GM21723 (cell line): ENCODE results near the gene KIF18A.
A peak's percentile ranks its signal among the peaks of the same experiment; 100 is the strongest.
"Not testable (repeated sequence)": the region's sequence is repeated elsewhere in the genome, so short reads cannot be mapped to it uniquely, and the experiment has no call there.

Source experiments
- ATAC-seq: cut with Tn5 transposase; IDR thresholded peaks from one replicate; pipeline ENCODE4 v1.9.1; 2021; ENCODE audit warnings: mild to moderate bottlenecking, moderate library complexity; ENCODE audit not compliant: unreplicated experiment

The KIF18A gene

GRCh38 chr11:28107750-28108618 is at the start of gene KIF18A, which contains the start of gene METTL15:
KIF18A (minus strand) TSS chr11:28108156; CDS start chr11:28097947, 10,209 bp downstream.
METTL15 (plus strand) TSS chr11:28108388; CDS start chr11:28113335, 4,947 bp downstream.
- peak; percentile 93 for ATAC-seq

- ATAC-seq: no peak
Observed at GRCh38 chr11:28153586-28153985, 45.6 kb upstream of the KIF18A start.

GRCh38 chr11:28152743-28153142 is 44.8 kb upstream of the KIF18A start:
- ATAC-seq: no peak

- no peak for ATAC-seq
Observed at GRCh38 chr11:28146123-28146751, 38.3 kb upstream of the KIF18A start.

- ATAC-seq: no peak
Observed at GRCh38 chr11:28144808-28145207, 36.9 kb upstream of the KIF18A start.

GRCh38 chr11:28142724-28143123 is 34.8 kb upstream of the KIF18A start:
- ATAC-seq: no peak

GRCh38 chr11:28140689-28141455 is 32.9 kb upstream of the KIF18A start:
- no peak for ATAC-seq

- no peak for ATAC-seq
Observed at GRCh38 chr11:28139841-28140415, 32.0 kb upstream of the KIF18A start.

GRCh38 chr11:28137832-28138231 is 29.9 kb upstream of the KIF18A start:
- no peak for ATAC-seq

- no peak for ATAC-seq
Observed at GRCh38 chr11:28137366-28137765, 29.4 kb upstream of the KIF18A start.

- ATAC-seq: not testable (repeated sequence)
Observed at GRCh38 chr11:28136157-28136556, 28.2 kb upstream of the KIF18A start.

- ATAC-seq: no peak
Observed at GRCh38 chr11:28133146-28133545, 25.2 kb upstream of the KIF18A start.

- ATAC-seq: no peak
Observed at GRCh38 chr11:28132548-28132947, 24.6 kb upstream of the KIF18A start.

GRCh38 chr11:28123151-28123581 is 15.2 kb upstream of the KIF18A start:
- ATAC-seq: no peak

- ATAC-seq: no peak
Observed at GRCh38 chr11:28117712-28118111, 9.8 kb upstream of the KIF18A start.

GRCh38 chr11:28114731-28115130 is 6.8 kb upstream of the KIF18A start:
- ATAC-seq: no peak

- ATAC-seq: no peak
Observed at GRCh38 chr11:28114116-28114515, 6.2 kb upstream of the KIF18A start.

GRCh38 chr11:28110821-28111200 is 2.9 kb upstream of the KIF18A start:
- ATAC-seq: no peak

- peak; percentile 41 for ATAC-seq
Observed at GRCh38 chr11:28110108-28110820, 2.3 kb upstream of the KIF18A start.

- ATAC-seq: no peak
Observed at GRCh38 chr11:28108958-28109357, 1.0 kb upstream of the KIF18A start.
